Activated naive CD8-positive, alpha-beta T cell (primary cell): ENCODE data around the gene DOCK9.
A peak's percentile ranks its signal among the peaks of the same experiment; 100 is the strongest.

ENCODE experiments used
- H3K27ac Mint-ChIP-seq: one replicate; pipeline ENCODE4 v1.8.0; 2021; ENCODE audit warnings: mixed read lengths
- H3K27me3 Mint-ChIP-seq: one replicate; pipeline ENCODE4 v1.8.0; 2021; ENCODE audit warnings: mixed read lengths
- H3K36me3 Mint-ChIP-seq: one replicate; pipeline ENCODE4 v1.8.0; 2021; ENCODE audit warnings: mixed read lengths
- H3K4me1 Mint-ChIP-seq: one replicate; pipeline ENCODE4 v1.8.0; 2021; ENCODE audit warnings: low read depth, mixed read lengths
- H3K4me3 Mint-ChIP-seq: one replicate; pipeline ENCODE4 v1.8.0; 2021; ENCODE audit warnings: mild to moderate bottlenecking, mixed read lengths
- H3K9me3 Mint-ChIP-seq: one replicate; pipeline ENCODE4 v1.8.0; 2021; ENCODE audit warnings: low read depth, mixed read lengths

DOCK9 gene

GRCh38 chr13:98803921-98804320, 173.9 kb downstream of the DOCK9 start:
- H3K4me3 Mint-ChIP-seq: no peak overlapping the region
- H3K4me1 Mint-ChIP-seq: no peaks in the 10 kb centered on the region
- no peaks in the 10 kb centered on the region for H3K9me3 Mint-ChIP-seq
- H3K36me3 Mint-ChIP-seq: peaks cover 20% of the 10 kb centered on the region
- no peak overlapping the region for H3K27ac Mint-ChIP-seq
- H3K27me3 Mint-ChIP-seq: no peaks in the 10 kb centered on the region

DNA sequence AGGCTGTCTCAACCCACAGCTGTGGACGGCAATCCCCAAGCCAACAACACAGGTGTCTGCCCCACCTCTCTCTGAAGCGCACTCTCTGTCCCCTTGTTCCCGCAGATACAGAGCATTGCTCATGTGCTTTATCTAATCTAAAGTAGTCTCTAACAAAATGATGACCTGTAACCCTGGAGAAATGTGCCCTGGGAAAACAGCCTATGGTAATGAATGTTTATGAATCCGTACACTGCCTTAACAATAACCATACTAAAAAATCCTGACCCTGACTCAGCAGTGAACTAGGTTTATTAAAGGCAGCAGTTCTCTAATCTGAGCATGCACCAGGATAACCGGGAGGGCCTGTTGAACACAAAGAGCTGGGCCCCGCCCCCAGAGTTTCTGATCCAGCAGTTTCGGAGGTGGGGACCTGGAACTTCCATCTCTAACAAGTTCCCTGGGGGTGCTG, 174.7 kb downstream of the DOCK9 start:
- Mint-ChIP-seq H3K9me3 (no peaks in the 10 kb centered on the region), H3K4me3 (no peak overlapping the region), H3K27me3 (no peaks in the 10 kb centered on the region), H3K36me3 (peaks cover 25% of the 10 kb centered on the region), H3K27ac (peak overlapping the region; percentile 4), H3K4me1 (no peaks in the 10 kb centered on the region)

DNA sequence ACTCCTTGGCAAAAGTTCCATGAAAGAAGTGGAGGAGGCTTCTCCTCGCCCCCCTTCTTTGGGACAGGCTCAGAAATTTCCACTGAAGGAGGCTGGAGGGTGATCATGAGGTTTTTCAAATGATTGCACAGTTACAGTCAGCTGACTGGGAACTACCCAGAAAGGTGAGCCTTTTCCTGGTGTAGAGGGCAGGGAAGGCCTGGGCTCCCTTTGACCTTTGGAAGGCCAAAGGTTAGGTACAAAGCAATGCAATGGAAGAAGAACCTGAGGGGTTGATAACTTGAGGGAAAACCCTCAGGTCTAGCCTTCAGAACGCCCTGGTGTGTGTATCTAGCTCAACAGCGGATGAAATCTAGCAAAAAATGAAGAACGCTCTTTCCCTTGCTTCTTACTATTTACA, 175.3 kb downstream of the DOCK9 start:
- no peaks in the 10 kb centered on the region for H3K27me3 Mint-ChIP-seq
- peaks cover 28% of the 10 kb centered on the region for H3K36me3 Mint-ChIP-seq
- peak overlapping the region; percentile 4 for H3K27ac Mint-ChIP-seq
- no peaks in the 10 kb centered on the region for H3K9me3 Mint-ChIP-seq
- H3K4me3 Mint-ChIP-seq: no peak overlapping the region
- no peaks in the 10 kb centered on the region for H3K4me1 Mint-ChIP-seq

- peaks cover 28% of the 10 kb centered on the region for H3K36me3 Mint-ChIP-seq
These were observed 176.0 kb downstream of the DOCK9 start for GRCh38 chr13:98801626-98802418.

DNA sequence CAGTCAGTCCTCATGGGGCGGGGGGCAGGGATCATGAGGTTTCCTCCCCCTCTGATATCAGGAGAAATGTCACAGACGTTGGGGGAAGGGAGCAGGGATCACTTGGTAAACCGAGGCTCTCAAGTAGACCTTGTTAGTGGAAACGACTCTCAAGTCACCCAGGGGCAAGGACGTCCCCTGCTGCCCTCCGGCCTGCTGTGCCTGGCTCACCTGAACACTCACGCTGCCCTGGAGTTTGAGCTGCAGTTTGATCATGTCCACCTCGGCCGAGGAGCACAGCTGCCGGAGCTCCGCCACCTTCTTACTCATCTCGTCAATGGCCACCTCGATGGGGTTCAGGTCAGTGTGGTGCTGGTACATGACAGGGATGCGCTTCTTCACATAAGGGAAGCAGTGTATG, 177.8 kb downstream of the DOCK9 start:
- Mint-ChIP-seq H3K9me3 (no peaks in the 10 kb centered on the region), H3K27ac (no peak overlapping the region), H3K4me1 (no peaks in the 10 kb centered on the region), H3K36me3 (peaks cover 33% of the 10 kb centered on the region), H3K4me3 (no peak overlapping the region), H3K27me3 (no peaks in the 10 kb centered on the region)

More at GRCh38 chr13:98801626-98802418, 176.0 kb downstream of the DOCK9 start:
- Mint-ChIP-seq H3K27me3 (no peaks in the 10 kb centered on the region), H3K4me1 (no peaks in the 10 kb centered on the region), H3K9me3 (no peaks in the 10 kb centered on the region), H3K27ac (no peak overlapping the region), H3K4me3 (no peak overlapping the region)

GRCh38 chr13:98798849-98799645, 178.8 kb downstream of the DOCK9 start:
- Mint-ChIP-seq H3K4me1 (no peaks in the 10 kb centered on the region), H3K36me3 (peaks cover 39% of the 10 kb centered on the region), H3K9me3 (no peaks in the 10 kb centered on the region), H3K27me3 (no peaks in the 10 kb centered on the region), H3K27ac (no peak overlapping the region), H3K4me3 (no peak overlapping the region)

- no peaks in the 10 kb centered on the region for H3K27me3 Mint-ChIP-seq
- H3K4me1 Mint-ChIP-seq: no peaks in the 10 kb centered on the region
- no peak overlapping the region for H3K27ac Mint-ChIP-seq
- H3K4me3 Mint-ChIP-seq: no peak overlapping the region
- H3K9me3 Mint-ChIP-seq: no peaks in the 10 kb centered on the region
- H3K36me3 Mint-ChIP-seq: peaks cover 46% of the 10 kb centered on the region
These were observed 180.4 kb downstream of the DOCK9 start for GRCh38 chr13:98797456-98797855.

DNA sequence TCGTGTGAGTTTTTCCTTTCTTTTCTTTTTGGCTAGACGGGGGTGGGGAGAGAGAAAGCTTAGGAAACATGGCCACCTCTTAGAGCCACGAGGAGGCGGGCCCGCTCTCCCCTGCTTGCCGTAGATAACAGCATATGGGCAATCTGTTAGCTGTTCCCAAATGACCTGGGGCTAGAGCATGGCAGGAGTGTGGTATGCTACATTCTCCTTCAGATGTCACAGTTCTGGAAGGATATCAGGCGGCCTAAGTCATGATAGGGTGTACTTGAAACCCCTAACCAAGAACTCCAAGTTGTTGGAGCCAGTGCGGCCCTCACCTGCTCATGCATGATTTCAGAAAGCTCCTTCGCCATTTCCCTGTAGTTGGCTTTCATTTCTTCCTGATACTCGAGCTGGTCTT, 181.1 kb downstream of the DOCK9 start:
- Mint-ChIP-seq H3K27me3 (no peaks in the 10 kb centered on the region), H3K9me3 (peaks cover 1% of the 10 kb centered on the region), H3K4me1 (no peaks in the 10 kb centered on the region), H3K27ac (no peak overlapping the region), H3K4me3 (no peak overlapping the region), H3K36me3 (peaks cover 49% of the 10 kb centered on the region)

- Mint-ChIP-seq H3K36me3 (peaks cover 51% of the 10 kb centered on the region), H3K4me3 (no peak overlapping the region), H3K27ac (no peak overlapping the region), H3K9me3 (peaks cover 3% of the 10 kb centered on the region), H3K4me1 (no peaks in the 10 kb centered on the region), H3K27me3 (no peaks in the 10 kb centered on the region)
These were observed 181.7 kb downstream of the DOCK9 start for GRCh38 chr13:98796191-98796590.

DNA sequence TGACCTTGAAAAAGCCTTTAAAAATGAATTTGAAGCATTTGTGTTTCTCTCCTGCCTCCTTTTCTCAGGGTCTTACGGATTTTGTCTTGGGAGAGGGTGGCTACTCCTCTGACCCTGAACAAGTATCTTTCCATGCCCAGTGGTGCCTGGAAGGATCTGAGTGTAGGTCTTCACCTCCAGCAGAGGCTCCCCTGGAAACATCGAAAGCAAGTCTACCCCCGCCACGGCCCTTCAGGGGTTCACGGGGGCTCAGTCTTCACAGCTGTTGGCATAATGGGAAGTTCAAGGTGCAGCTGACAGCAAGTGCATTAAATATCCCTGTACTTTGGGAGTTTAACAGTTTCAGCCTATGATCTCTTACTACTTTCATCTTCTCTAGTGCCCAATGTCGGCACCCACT, 182.6 kb downstream of the DOCK9 start:
- no peaks in the 10 kb centered on the region for H3K4me1 Mint-ChIP-seq
- H3K27ac Mint-ChIP-seq: no peak overlapping the region
- H3K4me3 Mint-ChIP-seq: no peak overlapping the region
- peaks cover 3% of the 10 kb centered on the region for H3K9me3 Mint-ChIP-seq
- no peaks in the 10 kb centered on the region for H3K27me3 Mint-ChIP-seq
- peaks cover 53% of the 10 kb centered on the region for H3K36me3 Mint-ChIP-seq

GRCh38 chr13:98794498-98794897, 183.4 kb downstream of the DOCK9 start:
- no peaks in the 10 kb centered on the region for H3K27me3 Mint-ChIP-seq
- peaks cover 3% of the 10 kb centered on the region for H3K9me3 Mint-ChIP-seq
- peaks cover 53% of the 10 kb centered on the region for H3K36me3 Mint-ChIP-seq
- H3K27ac Mint-ChIP-seq: no peak overlapping the region
- H3K4me1 Mint-ChIP-seq: no peaks in the 10 kb centered on the region
- H3K4me3 Mint-ChIP-seq: no peak overlapping the region

- Mint-ChIP-seq H3K36me3 (peaks cover 40% of the 10 kb centered on the region), H3K27me3 (peaks cover 4% of the 10 kb centered on the region), H3K9me3 (peaks cover 3% of the 10 kb centered on the region), H3K27ac (no peak overlapping the region), H3K4me1 (no peaks in the 10 kb centered on the region), H3K4me3 (no peak overlapping the region)
These were observed 184.9 kb downstream of the DOCK9 start for GRCh38 chr13:98792785-98793495.

- Mint-ChIP-seq H3K4me1 (no peaks in the 10 kb centered on the region), H3K36me3 (peaks cover 35% of the 10 kb centered on the region), H3K27ac (no peak overlapping the region), H3K9me3 (peaks cover 3% of the 10 kb centered on the region), H3K27me3 (peaks cover 4% of the 10 kb centered on the region), H3K4me3 (no peak overlapping the region)
These were observed 185.5 kb downstream of the DOCK9 start for GRCh38 chr13:98792321-98792720.

- no peak overlapping the region for H3K27ac Mint-ChIP-seq
- peaks cover 35% of the 10 kb centered on the region for H3K36me3 Mint-ChIP-seq
These were observed 186.3 kb downstream of the DOCK9 start for GRCh38 chr13:98791611-98792010.

DNA sequence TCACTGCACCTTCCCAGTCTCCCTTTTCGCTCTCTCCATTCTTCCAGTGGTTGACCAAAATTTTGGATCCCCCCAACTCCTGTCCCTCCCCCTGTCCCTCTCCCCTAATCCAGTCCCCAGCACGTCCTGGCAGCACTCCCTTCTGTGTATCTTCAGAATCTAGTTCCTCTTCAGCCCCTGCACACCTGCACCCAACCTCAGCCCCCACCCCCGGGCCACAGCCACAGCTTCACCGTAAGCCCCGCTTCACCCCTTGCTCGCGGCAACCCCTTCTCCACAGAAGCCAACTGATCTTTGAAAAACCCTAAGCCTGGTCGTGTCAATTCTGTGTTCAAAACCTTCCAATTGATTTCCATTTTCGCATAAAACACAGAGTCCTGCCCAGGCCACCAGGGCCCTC, 189.9 kb downstream of the DOCK9 start:
- Mint-ChIP-seq H3K4me3 (no peak overlapping the region), H3K4me1 (no peaks in the 10 kb centered on the region), H3K27ac (no peak overlapping the region), H3K27me3 (peaks cover 5% of the 10 kb centered on the region), H3K36me3 (peaks cover 15% of the 10 kb centered on the region), H3K9me3 (peaks cover 3% of the 10 kb centered on the region)

More at GRCh38 chr13:98791611-98792010, 186.3 kb downstream of the DOCK9 start:
- no peak overlapping the region for H3K4me3 Mint-ChIP-seq
- H3K4me1 Mint-ChIP-seq: no peaks in the 10 kb centered on the region
- peaks cover 3% of the 10 kb centered on the region for H3K9me3 Mint-ChIP-seq
- H3K27me3 Mint-ChIP-seq: peaks cover 5% of the 10 kb centered on the region
